AG09309 (cell line): Measurements from ENCODE around the gene RALA.
A peak's percentile ranks its signal among the peaks of the same experiment; 100 is the strongest.
"Not testable (repeated sequence)": the region's sequence is repeated elsewhere in the genome, so short reads cannot be mapped to it uniquely, and the experiment has no call there.

ENCODE experiments used
- DNase-seq: peaks from one replicate; pipeline ENCODE4 v3.0.0-alpha.2; 2010; ENCODE audit warnings: low read depth
- H3K4me3 ChIP-seq: 2 replicates; pipeline ENCODE4 v1.5.1; 2011; ENCODE audit warnings: mild to moderate bottlenecking, low read depth, low read length, moderate library complexity; ENCODE audit not compliant: control insufficient read depth
- CTCF ChIP-seq: IDR thresholded peaks from 2 replicates; pipeline ENCODE4 v1.5.1; 2011; ENCODE audit warnings: mild to moderate bottlenecking, low read depth, low read length, inconsistent platforms; ENCODE audit not compliant: insufficient read depth, control insufficient read depth; ENCODE audit errors: missing control alignments

The RALA gene

GRCh38 chr7:39686261-39686924 lies 63.0 kb downstream of the RALA start:
- no peak for TF ChIP-seq CTCF
- no peak overlapping the region for H3K4me3 ChIP-seq
- peak; percentile 53 for DNase-seq

- H3K4me3 ChIP-seq, result no peak overlapping the region
- no peak for DNase-seq
- no peak for TF ChIP-seq CTCF
Measured at GRCh38 chr7:39688611-39689480, 65.5 kb downstream of the RALA start.

GRCh38 chr7:39691821-39692220 lies 68.4 kb downstream of the RALA start:
- no peak overlapping the region for H3K4me3 ChIP-seq
- DNase-seq, result peak; percentile 44
- no peak for TF ChIP-seq CTCF

GRCh38 chr7:39693086-39693485 lies 69.7 kb downstream of the RALA start:
- not testable (repeated sequence) for DNase-seq, H3K4me3 ChIP-seq

- H3K4me3 ChIP-seq, result no peak overlapping the region
- no peak for TF ChIP-seq CTCF
- no peak for DNase-seq
Measured at GRCh38 chr7:39693812-39694211, 70.4 kb downstream of the RALA start.

GRCh38 chr7:39695852-39696586 lies 72.6 kb downstream of the RALA start:
- H3K4me3 ChIP-seq, result no peak overlapping the region
- no peak for TF ChIP-seq CTCF
- no peak for DNase-seq
